Mucosa of descending colon (tissue), 3 donors: ENCODE measurements around the gene MPZL3. TPM values are rescaled to one million over a fixed set of nuclear protein-coding genes. Genes with fewer than 3 reads are reported as not detected.

Experiments used
- ATAC-seq: fragments of 200-7000 bp; cut with Tn5 transposase; one replicate; pipeline ENCODE4 v1.9.1; 2020; ENCODE audit warnings: mild to moderate bottlenecking, moderate library complexity
- DNase-seq, 3 donors: peaks; one replicate each; pipeline ENCODE4 v3.0.0-alpha.2; 2020
- H3K36me3 ChIP-seq: fragments of 200-600 bp; one replicate; pipeline ENCODE4 v1.8.0; 2021; ENCODE audit warnings: low read depth, mild to moderate bottlenecking
- H3K4me1 ChIP-seq: fragments of 200-600 bp; one replicate; pipeline ENCODE4 v1.8.0; 2021; ENCODE audit warnings: low read depth, mild to moderate bottlenecking
- H3K4me3 ChIP-seq: fragments of 200-600 bp; one replicate; pipeline ENCODE4 v1.8.0; 2021; ENCODE audit warnings: mild to moderate bottlenecking
- H3K9me3 ChIP-seq: fragments of 200-600 bp; one replicate; pipeline ENCODE4 v1.8.0; 2021; ENCODE audit warnings: mild to moderate bottlenecking
- CTCF ChIP-seq: fragments of 200-600 bp; IDR thresholded peaks from one replicate; pipeline ENCODE4 v1.8.0; 2022; ENCODE audit warnings: antibody characterized with exemption, mild to moderate bottlenecking
- intact Hi-C, 2 donors: fragments of 100-400 bp; cut with DNase I in 1 of 2; cut with micrococcal nuclease in 1 of 2; formaldehyde crosslinking; loops; one replicate each; pipeline versions ENCODE4 v1.11.0 to v1.11.1; 2022; cut with DNase I, micrococcal nuclease
- total RNA-seq, 3 donors: library from RNA; stranded (reverse); fragmentation: NEBNext Ultra II Directional in 2 of 3; extraction: Animal tissue kit (Norgen Biotek cat#: 25700) in 2 of 3; gene quantifications; one replicate each; pipeline versions ENCODE4 v1.2.1 to v1.2.4, GENCODE V29; 2021 to 2023
- donor health status: DM: no; HTN: no; CAD: no; lungs with moderate emphysema.
- donor health status: DM: no; HTN: no; CAD: no.
- donor health status: DM: no; HTN: yes; CAD: no.

Gene MPZL3
- total RNA-seq, 3 donors from 2014 or later, result 4.9 to 19.6 (median 9.0) TPM

GRCh38 chr11:118215765-118216164 is 36.4 kb downstream of the MPZL3 start:
- ATAC-seq (no peak), DNase-seq (no peak)
- H3K9me3 ChIP-seq, result no peaks in the 10 kb centered on the region
- intact Hi-C loops, result no loop called here
- H3K4me1 ChIP-seq, result peaks cover 34% of the 10 kb centered on the region
- H3K36me3 ChIP-seq, result no peaks in the 10 kb centered on the region
- no peak for TF ChIP-seq CTCF
- no peak overlapping the region for H3K4me3 ChIP-seq

GRCh38 chr11:118215262-118215661 is 36.9 kb downstream of the MPZL3 start:
- ATAC-seq (no peak), DNase-seq (no peak)
- intact Hi-C loops, result no loop called here
- Histone ChIP-seq H3K36me3 (no peaks in the 10 kb centered on the region), H3K9me3 (no peaks in the 10 kb centered on the region), H3K4me3 (no peak overlapping the region), H3K4me1 (peaks cover 34% of the 10 kb centered on the region)
- no peak for TF ChIP-seq CTCF

- Histone ChIP-seq H3K4me1 (peaks cover 34% of the 10 kb centered on the region), H3K9me3 (no peaks in the 10 kb centered on the region), H3K4me3 (no peak overlapping the region), H3K36me3 (no peaks in the 10 kb centered on the region)
- DNase-seq, result no peak
- peak; percentile 53 for ATAC-seq
- intact Hi-C loops, result no loop called here
- no peak for TF ChIP-seq CTCF
Measured at GRCh38 chr11:118214210-118214914, 37.8 kb downstream of the MPZL3 start.

- Histone ChIP-seq H3K4me3 (no peak overlapping the region), H3K9me3 (no peaks in the 10 kb centered on the region), H3K36me3 (no peaks in the 10 kb centered on the region), H3K4me1 (peaks cover 34% of the 10 kb centered on the region)
- DNase-seq (peak in 1 of 3 donors; percentile 72), ATAC-seq (peak; percentile 80)
- intact Hi-C loops, result no loop called here
- no peak for TF ChIP-seq CTCF
Measured at GRCh38 chr11:118213781-118214180, 38.4 kb downstream of the MPZL3 start.

GRCh38 chr11:118213201-118213600 is 39.0 kb downstream of the MPZL3 start:
- H3K9me3 ChIP-seq, result no peaks in the 10 kb centered on the region
- peaks cover 34% of the 10 kb centered on the region for H3K4me1 ChIP-seq
- no peak for ATAC-seq
- DNase-seq, result no peak
- intact Hi-C loops, result no loop called here
- TF ChIP-seq CTCF, result no peak
- no peaks in the 10 kb centered on the region for H3K36me3 ChIP-seq
- no peak overlapping the region for H3K4me3 ChIP-seq

- DNase-seq (no peak), ATAC-seq (peak; percentile 26)
- Histone ChIP-seq H3K4me3 (no peak overlapping the region), H3K36me3 (no peaks in the 10 kb centered on the region), H3K9me3 (no peaks in the 10 kb centered on the region), H3K4me1 (peaks cover 34% of the 10 kb centered on the region)
- intact Hi-C loops, result no loop called here
- TF ChIP-seq CTCF, result no peak
Measured at GRCh38 chr11:118212781-118213191, 39.4 kb downstream of the MPZL3 start.
